ENCODE measurements around the gene DDR1.
"Not testable (repeated sequence)": the region's sequence is repeated elsewhere in the genome, so short reads cannot be mapped to it uniquely, and the experiment has no call there.

Gene DDR1

DNA sequence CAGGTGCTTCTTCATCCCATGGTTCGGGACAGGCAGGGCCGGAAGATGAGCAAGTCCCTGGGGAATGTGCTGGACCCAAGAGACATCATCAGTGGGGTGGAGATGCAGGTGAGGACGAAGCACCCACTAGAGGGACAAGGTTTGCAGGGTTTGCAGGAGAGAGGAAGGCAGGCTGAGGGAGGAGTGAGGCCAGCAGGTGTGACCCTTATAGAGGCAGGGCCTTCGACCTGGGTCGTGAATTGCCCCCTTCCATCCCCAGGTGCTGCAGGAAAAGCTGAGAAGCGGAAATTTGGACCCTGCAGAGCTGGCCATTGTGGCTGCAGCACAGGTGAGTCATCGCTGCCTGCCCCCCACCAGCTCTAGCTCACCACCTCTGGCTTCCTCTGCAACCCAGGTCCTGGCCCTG is 38.1 kb downstream of the DDR1 start:
- no peak for DNase-seq

GRCh38 chr6:30924040-30924627 is 39.8 kb downstream of the DDR1 start:
- DNase-seq: not testable (repeated sequence)

GRCh38 chr6:30926644-30927043 is 42.3 kb downstream of the DDR1 start:
- no peak for DNase-seq

GRCh38 chr6:30927080-30927479 is 42.8 kb downstream of the DDR1 start:
- not testable (repeated sequence) for DNase-seq

- DNase-seq: no peak
These were observed 44.4 kb downstream of the DDR1 start for GRCh38 chr6:30928677-30929076.

DNA sequence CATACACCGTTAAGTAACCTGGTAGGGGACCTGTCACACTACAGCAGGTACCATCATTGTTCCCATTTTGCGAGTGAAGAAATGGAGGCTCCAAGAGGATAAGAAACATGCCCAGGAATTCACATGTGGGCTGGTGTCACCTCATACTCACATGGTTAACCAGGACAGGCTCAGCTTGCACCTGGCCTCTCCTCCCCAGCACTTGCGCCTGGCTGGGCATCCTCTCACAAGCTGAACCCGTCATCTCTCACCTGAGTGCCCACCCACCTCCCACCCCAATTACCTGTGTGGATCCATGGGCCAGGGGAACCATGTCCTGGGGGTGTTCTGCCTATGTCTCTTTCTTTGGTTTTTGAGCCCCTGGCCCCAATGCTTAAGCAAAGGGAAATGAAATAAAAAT is 46.2 kb downstream of the DDR1 start:
- DNase-seq: no peak

DNA sequence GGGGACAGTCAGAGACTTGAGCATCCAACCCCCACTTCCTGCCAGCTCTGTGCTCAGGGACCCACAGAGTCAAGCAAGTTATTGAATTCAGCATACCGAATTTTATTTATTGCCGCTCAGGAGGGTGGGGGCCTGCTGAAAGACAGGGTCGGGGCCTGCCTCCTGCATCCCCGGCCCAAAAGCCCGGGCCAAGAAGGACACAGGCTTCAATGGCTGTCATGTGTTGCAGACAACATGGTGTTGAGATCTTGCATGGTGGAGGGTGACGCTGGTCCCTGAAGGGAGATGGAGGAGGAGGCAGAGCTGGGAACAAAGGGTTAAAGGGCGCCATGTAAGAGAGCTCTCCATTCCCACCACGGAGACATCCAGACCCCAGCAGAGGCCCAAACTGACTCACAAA is 47.0 kb downstream of the DDR1 start:
- no peak for DNase-seq

- no peak for DNase-seq
These were observed 47.8 kb downstream of the DDR1 start, which contains the start of gene SFTA2 for GRCh38 chr6:30931969-30932645. Gene SFTA2 (minus strand): TSS chr6:30932170. CDS start chr6:30932096, 74 bp downstream.

- no peak for DNase-seq
These were observed 48.5 kb downstream of the DDR1 start for GRCh38 chr6:30932665-30933365.

DNA sequence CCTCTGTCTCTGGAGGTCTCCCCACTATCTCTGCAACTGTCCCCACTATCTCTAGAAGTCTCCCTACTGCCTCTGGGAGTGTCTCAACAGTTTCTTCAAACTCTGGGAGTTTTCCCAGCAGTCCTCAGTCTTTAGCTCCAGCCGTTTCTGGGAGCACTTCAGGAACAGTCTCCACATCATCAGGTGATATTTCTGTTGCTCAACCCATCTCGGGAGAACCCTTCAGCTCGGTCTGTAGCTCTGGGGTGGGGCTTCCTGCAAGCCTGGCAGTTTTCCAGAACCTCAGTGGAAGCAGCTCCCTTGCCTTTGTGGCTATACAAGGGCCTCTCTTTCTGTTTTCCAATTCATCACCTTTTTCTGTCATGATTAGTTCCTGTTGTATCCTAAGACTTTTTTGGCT is 50.7 kb downstream of the DDR1 start:
- no peak for DNase-seq

- no peak for DNase-seq
These were observed 52.9 kb downstream of the DDR1 start for GRCh38 chr6:30937265-30937664.

- no peak for DNase-seq
These were observed 54.4 kb downstream of the DDR1 start for GRCh38 chr6:30938730-30939129.

- no peak for DNase-seq
These were observed 55.2 kb downstream of the DDR1 start for GRCh38 chr6:30939473-30939872.

DNA sequence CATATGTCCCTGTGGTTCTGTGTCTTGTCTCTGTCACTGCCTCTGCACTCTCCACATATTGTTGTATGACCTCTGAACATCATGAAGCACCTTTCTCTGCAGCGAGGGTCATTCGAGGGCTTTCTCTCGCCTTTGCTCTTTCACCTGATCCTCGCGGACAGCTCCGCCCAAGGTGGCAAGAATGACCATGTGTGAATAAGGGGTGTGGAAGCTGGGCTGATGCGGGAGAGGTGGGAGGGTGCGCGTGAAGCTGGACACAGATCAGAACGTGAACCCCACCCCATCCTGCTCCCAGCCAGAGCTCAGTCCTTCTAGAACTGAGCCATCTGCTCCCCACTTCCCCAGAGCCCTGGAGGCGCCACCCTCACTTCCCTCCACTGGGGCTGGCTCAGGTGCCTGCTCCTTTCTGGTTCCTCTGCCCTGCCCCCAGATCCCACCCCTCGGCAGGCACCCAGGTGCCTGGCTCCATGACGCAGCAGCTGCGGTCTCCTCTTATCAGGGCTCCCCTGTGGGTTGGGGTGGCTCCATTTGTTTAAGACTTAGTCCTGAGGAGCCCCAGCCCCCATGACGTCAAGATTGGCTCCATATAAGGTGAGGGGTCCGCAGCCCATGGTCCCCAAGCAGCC is 56.2 kb downstream of the DDR1 start, which contains the start of gene MUCL3:
Gene MUCL3 (plus strand): TSS at position 613 of the 626 bp plus-strand sequence. CDS start 27 bp downstream, outside the sequence.
- DNase-seq: no peak

DNA sequence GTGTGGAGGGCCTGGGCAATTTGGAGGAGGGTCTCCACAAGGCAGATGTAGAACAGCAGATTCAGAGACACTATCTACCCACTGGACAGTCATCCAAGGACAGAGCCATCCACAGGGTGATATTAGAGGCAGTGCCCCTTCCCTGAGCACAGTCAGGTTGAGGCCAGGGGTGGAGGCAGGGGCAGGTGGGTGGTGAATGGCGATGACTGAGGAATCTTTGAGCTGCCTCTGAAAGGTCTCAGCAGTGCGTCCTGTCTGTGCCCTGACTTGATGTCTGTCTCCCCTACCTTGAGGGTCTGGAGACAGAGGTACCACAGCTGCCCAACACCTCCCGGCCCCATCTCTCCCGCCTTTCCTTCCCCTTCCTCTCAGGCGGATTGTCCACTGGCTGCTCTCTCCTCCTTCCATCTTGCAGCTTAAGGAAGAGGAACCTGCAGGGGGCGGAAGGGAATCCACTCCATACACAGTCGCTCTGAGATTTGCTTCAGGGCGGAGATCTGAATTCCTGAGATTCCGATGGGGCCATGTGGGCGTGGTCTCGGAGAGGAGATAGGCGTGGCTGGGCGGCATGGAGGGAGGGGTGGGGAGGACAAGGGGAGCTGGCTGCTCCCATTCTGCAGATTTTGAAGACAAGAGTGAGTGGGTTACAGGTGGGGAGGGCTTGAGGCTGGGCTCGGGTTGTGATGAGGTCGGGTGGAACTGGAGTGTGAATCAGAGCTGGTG is 58.2 kb downstream of the DDR1 start:
- DNase-seq: no peak

DNA sequence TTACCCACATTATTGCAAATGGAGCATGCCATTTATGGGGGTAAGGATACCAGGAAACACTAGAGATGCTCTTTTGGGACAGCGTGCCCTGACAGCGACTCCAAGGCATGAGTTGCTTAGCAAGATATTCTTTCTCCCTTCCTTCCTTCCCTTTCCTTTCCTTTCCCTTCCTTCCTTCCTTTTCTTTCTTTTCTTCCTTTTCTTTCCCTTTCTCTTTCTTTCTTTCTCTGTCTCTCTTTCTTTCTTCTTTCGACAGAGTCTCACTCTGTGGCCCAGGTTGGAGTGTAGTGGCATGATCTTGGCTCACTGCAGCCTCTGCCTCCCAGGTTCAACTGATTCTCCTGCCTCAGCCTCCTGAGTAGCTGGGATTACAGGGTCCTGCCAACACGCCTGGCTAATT is 59.7 kb downstream of the DDR1 start:
- no peak for DNase-seq

GRCh38 chr6:30945281-30945680 is 61.0 kb downstream of the DDR1 start:
- no peak for DNase-seq

- no peak for DNase-seq
These were observed 62.9 kb downstream of the DDR1 start for GRCh38 chr6:30947231-30947630.

DNA sequence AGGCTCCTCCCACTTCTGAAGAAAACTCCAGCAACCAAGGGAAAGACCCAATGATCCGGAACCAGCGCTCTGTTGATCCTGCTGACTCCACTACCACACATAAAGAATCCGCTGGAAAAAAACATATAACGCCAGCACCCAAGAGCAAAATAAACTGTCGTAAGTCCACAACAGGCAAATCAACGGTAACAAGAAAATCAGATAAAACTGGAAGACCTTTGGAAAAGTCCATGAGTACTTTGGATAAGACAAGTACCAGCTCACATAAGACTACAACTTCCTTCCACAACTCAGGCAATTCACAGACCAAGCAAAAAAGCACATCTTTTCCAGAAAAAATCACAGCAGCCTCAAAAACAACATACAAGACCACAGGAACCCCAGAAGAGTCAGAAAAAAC is 64.5 kb downstream of the DDR1 start:
- DNase-seq: no peak
